ENCODE measurements around the gene OMP. TPM values are rescaled to one million over a fixed set of nuclear protein-coding genes. Genes with fewer than 3 reads are reported as not detected.
"Not testable (repeated sequence)": the region's sequence is repeated elsewhere in the genome, so short reads cannot be mapped to it uniquely, and the experiment has no call there.

Gene OMP
- total RNA-seq, 1 donor from 2014 or later, result not detected

GRCh38 chr11:77087723-77088225, 14.9 kb upstream of the OMP start:
- DNase-seq, result no peak

- no peak for DNase-seq
Observed at GRCh38 chr11:77088236-77089003, 14.2 kb upstream of the OMP start.

- DNase-seq, result no peak
Observed at GRCh38 chr11:77089004-77089545, 13.6 kb upstream of the OMP start.

- no peak for DNase-seq
Observed at GRCh38 chr11:77090046-77090372, 12.6 kb upstream of the OMP start.

- no peak for DNase-seq
Observed at GRCh38 chr11:77090373-77091111, 12.1 kb upstream of the OMP start.

GRCh38 chr11:77091146-77091940, 11.3 kb upstream of the OMP start:
- peak; percentile 89 for DNase-seq

- no peak for DNase-seq
Observed at GRCh38 chr11:77092382-77092781, 10.3 kb upstream of the OMP start.

GRCh38 chr11:77093056-77093891, 9.4 kb upstream of the OMP start:
- DNase-seq, result no peak

- no peak for DNase-seq
Observed at GRCh38 chr11:77093987-77094840, 8.4 kb upstream of the OMP start.

GRCh38 chr11:77094841-77095365, 7.7 kb upstream of the OMP start:
- DNase-seq, result no peak

- DNase-seq, result no peak
Observed at GRCh38 chr11:77095551-77096490, 6.8 kb upstream of the OMP start.

GRCh38 chr11:77096591-77097019, 6.0 kb upstream of the OMP start:
- no peak for DNase-seq

GRCh38 chr11:77097180-77097579, 5.5 kb upstream of the OMP start:
- not testable (repeated sequence) for DNase-seq

- DNase-seq, result no peak
Observed at GRCh38 chr11:77100166-77101042, 2.2 kb upstream of the OMP start.

- peak; percentile 70 for DNase-seq
Observed at GRCh38 chr11:77101043-77101537, 1.6 kb upstream of the OMP start.

- no peak for DNase-seq
Observed at GRCh38 chr11:77103319-77103718, 679 bp downstream of the OMP start.

GRCh38 chr11:77104727-77105126, 2.1 kb downstream of the OMP start:
- no peak for DNase-seq

GRCh38 chr11:77106321-77106720, 3.7 kb downstream of the OMP start:
- DNase-seq, result no peak

All from dermis blood vessel endothelial cell (primary cell).